Astrocyte (in vitro differentiated cells and primary cell): ENCODE measurements around the gene ANKRD29. TPM values are rescaled to one million over a fixed set of nuclear protein-coding genes. Genes with fewer than 3 reads are reported as not detected.

Experiments
- DNase-seq: peaks from one replicate; pipeline ENCODE4 v3.0.0-alpha.2; 2010; ENCODE audit warnings: low read depth
- FAIRE-seq: peaks from 2 replicates; lab custom pipeline; 2011; peaks lifted over from hg19 to GRCh38; lab: Jason Lieb, UNC
- H2AFZ ChIP-seq: 2 replicates; pipeline ENCODE4 v1.6.0; 2012; ENCODE audit warnings: low read depth, low read length, inconsistent platforms
- H3K27ac ChIP-seq: 2 replicates; pipeline ENCODE4 v1.5.1; 2011; ENCODE audit warnings: low read depth, low read length, inconsistent platforms
- H3K27me3 ChIP-seq: 2 replicates; pipeline ENCODE4 v1.6.0; 2011; ENCODE audit warnings: low read length, inconsistent platforms; ENCODE audit not compliant: insufficient read depth
- H3K36me3 ChIP-seq: 2 replicates; pipeline ENCODE4 v1.5.1; 2011; ENCODE audit warnings: low read length, inconsistent platforms; ENCODE audit not compliant: insufficient read depth
- H3K4me1 ChIP-seq: 2 replicates; pipeline ENCODE4 v1.5.1; 2011; ENCODE audit warnings: low read length, inconsistent platforms; ENCODE audit not compliant: insufficient read depth
- H3K4me2 ChIP-seq: 2 replicates; pipeline ENCODE4 v1.6.0; 2012; ENCODE audit warnings: low read length, inconsistent platforms
- H3K4me3 ChIP-seq: 2 replicates; pipeline ENCODE4 v1.5.1; 2011; ENCODE audit warnings: low read depth, mild to moderate bottlenecking, low read length, inconsistent platforms; ENCODE audit not compliant: insufficient read depth
- H3K79me2 ChIP-seq: 2 replicates; pipeline ENCODE4 v1.6.0; 2012; ENCODE audit warnings: mild to moderate bottlenecking, low read length, inconsistent platforms; ENCODE audit not compliant: insufficient read depth
- H3K9ac ChIP-seq: 2 replicates; pipeline ENCODE4 v1.6.0; 2012; ENCODE audit warnings: mild to moderate bottlenecking, low read length, inconsistent platforms
- H3K9me3 ChIP-seq: 2 replicates; pipeline ENCODE4 v1.5.1; 2012; ENCODE audit warnings: low read depth, mild to moderate bottlenecking, low read length, inconsistent platforms; ENCODE audit not compliant: insufficient read depth
- H4K20me1 ChIP-seq: 2 replicates; pipeline ENCODE4 v1.6.0; 2012; ENCODE audit warnings: low read length, inconsistent platforms; ENCODE audit not compliant: insufficient read depth
- H3K27ac Mint-ChIP-seq: one replicate; pipeline ENCODE4 v1.8.0; 2021; ENCODE audit warnings: mild to moderate bottlenecking, mixed read lengths; ENCODE audit not compliant: unreplicated experiment
- H3K27me3 Mint-ChIP-seq: one replicate; pipeline ENCODE4 v1.8.0; 2021; ENCODE audit warnings: low read depth, mixed read lengths; ENCODE audit not compliant: unreplicated experiment
- H3K36me3 Mint-ChIP-seq: one replicate; pipeline ENCODE4 v1.8.0; 2021; ENCODE audit warnings: low read depth, mixed read lengths; ENCODE audit not compliant: unreplicated experiment
- H3K4me1 Mint-ChIP-seq: one replicate; pipeline ENCODE4 v1.8.0; 2021; ENCODE audit warnings: low read depth, mixed read lengths; ENCODE audit not compliant: unreplicated experiment
- H3K4me3 Mint-ChIP-seq: one replicate; pipeline ENCODE4 v1.8.0; 2021; ENCODE audit warnings: mild to moderate bottlenecking, moderate library complexity, mixed read lengths; ENCODE audit not compliant: unreplicated experiment
- H3K9me3 Mint-ChIP-seq: one replicate; pipeline ENCODE4 v1.8.0; 2021; ENCODE audit warnings: mild to moderate bottlenecking, mixed read lengths; ENCODE audit not compliant: unreplicated experiment
- CTCF ChIP-seq: IDR thresholded peaks from 2 replicates; pipeline ENCODE4 v1.5.1; 2011; ENCODE audit warnings: low read depth, mild to moderate bottlenecking, inconsistent platforms, low read length, moderate library complexity; ENCODE audit not compliant: insufficient read depth
- EZH2 ChIP-seq: IDR thresholded peaks from 2 replicates; pipeline ENCODE4 v1.6.1; 2012; ENCODE audit warnings: mild to moderate bottlenecking, low read length, inconsistent platforms; ENCODE audit not compliant: insufficient read depth
- total RNA-seq: library from RNA; stranded (reverse); gene quantifications from 2 replicates; pipeline ENCODE4 v1.2.1, GENCODE V29; 2021

ANKRD29 gene
- total RNA-seq, 1 donor from 2014 or later = 0.75 TPM

GRCh38 chr18:23551978-23552377 is 110.7 kb downstream of the ANKRD29 start:
- peaks cover 28% of the 10 kb centered on the region for H3K36me3 Mint-ChIP-seq
- H4K20me1 ChIP-seq = peaks cover 13% of the 10 kb centered on the region
- FAIRE-seq (no peak), DNase-seq (no peak)
- H3K4me3 ChIP-seq = no peak overlapping the region
- no peaks in the 10 kb centered on the region for H3K9me3 Mint-ChIP-seq
- H3K4me3 Mint-ChIP-seq = peak overlapping the region; percentile 1
- no peak overlapping the region for H3K4me2 ChIP-seq
- H3K27me3 Mint-ChIP-seq = no peaks in the 10 kb centered on the region
- H3K9ac ChIP-seq = no peak overlapping the region
- peaks cover 7% of the 10 kb centered on the region for H3K4me1 Mint-ChIP-seq
- H3K27ac Mint-ChIP-seq = no peak overlapping the region
- TF ChIP-seq EZH2 = no peak
- TF ChIP-seq CTCF = no peak
- H3K79me2 ChIP-seq = no peaks in the 10 kb centered on the region
- peaks cover 30% of the 10 kb centered on the region for H3K36me3 ChIP-seq
- no peak overlapping the region for H3K27ac ChIP-seq
- no peak overlapping the region for H2AFZ ChIP-seq
- no peaks in the 10 kb centered on the region for H3K27me3 ChIP-seq
- H3K9me3 ChIP-seq = no peaks in the 10 kb centered on the region
- no peaks in the 10 kb centered on the region for H3K4me1 ChIP-seq

- no peaks in the 10 kb centered on the region for H3K27me3 Mint-ChIP-seq
- Histone ChIP-seq H4K20me1 (peaks cover 13% of the 10 kb centered on the region), H3K36me3 (peaks cover 27% of the 10 kb centered on the region), H3K79me2 (no peaks in the 10 kb centered on the region), H3K27me3 (no peaks in the 10 kb centered on the region), H3K9ac (no peak overlapping the region), H3K4me2 (no peak overlapping the region), H3K4me3 (no peak overlapping the region), H3K9me3 (no peaks in the 10 kb centered on the region), H2AFZ (no peak overlapping the region), H3K27ac (no peak overlapping the region), H3K4me1 (no peaks in the 10 kb centered on the region)
- H3K36me3 Mint-ChIP-seq = peaks cover 30% of the 10 kb centered on the region
- H3K9me3 Mint-ChIP-seq = no peaks in the 10 kb centered on the region
- TF ChIP-seq EZH2 (no peak), CTCF (no peak)
- FAIRE-seq (no peak), DNase-seq (no peak)
- peaks cover 11% of the 10 kb centered on the region for H3K4me1 Mint-ChIP-seq
- no peak overlapping the region for H3K4me3 Mint-ChIP-seq
- no peak overlapping the region for H3K27ac Mint-ChIP-seq
Observed at GRCh38 chr18:23550898-23551297, 111.8 kb downstream of the ANKRD29 start.

Other genes with a start within 250 kb of the ANKRD29 start
- gene RIOK3, start 209.6 kb downstream of the ANKRD29 start, total RNA-seq = 93.2 and 96.0 TPM in 2 replicates
- 25.2 and 28.3 TPM in 2 replicates for gene RMC1, start 159.4 kb downstream of the ANKRD29 start, total RNA-seq
- gene NPC1, start 76.4 kb downstream of the ANKRD29 start, total RNA-seq = 36.7 and 42.4 TPM in 2 replicates
- 0.50 and 0.86 TPM in 2 replicates for gene LAMA3, start 26.5 kb upstream of the ANKRD29 start, total RNA-seq